Panc1 (cell line): ENCODE data around the gene SIL1. TPM values are rescaled to one million over a fixed set of nuclear protein-coding genes. Genes with fewer than 3 reads are reported as not detected.
"Not testable (repeated sequence)": the region's sequence is repeated elsewhere in the genome, so short reads cannot be mapped to it uniquely, and the experiment has no call there.

Experiments used
- ATAC-seq: fragments of 200-7000 bp; cut with Tn5 transposase; 2 replicates; pipeline ENCODE4 v1.9.1; 2020; ENCODE audit warnings: mild to moderate bottlenecking, moderate library complexity
- BruUV-seq: library from RNA; stranded (reverse); fragments of 400-500 nt; replicated peaks from 2 replicates; lab custom pipeline; 2021; lab: Mats Ljungman, UMichigan
- CTCF ChIA-PET: fragments of 300-600 bp; sonication (Branson Sonifier 250); formaldehyde crosslinking; loops from one replicate; lab custom pipeline; 2022; ENCODE audit warnings: antibody characterized with exemption; lab: Charles Lee
- POLR2A ChIA-PET: fragments of 300-600 bp; sonication (Branson Sonifier 250); formaldehyde crosslinking; loops from one replicate; lab custom pipeline; 2022; ENCODE audit warnings: antibody characterized with exemption; lab: Charles Lee
- DNase-seq: peaks from one replicate; pipeline ENCODE4 v3.0.0-alpha.2; 2010; ENCODE audit warnings: low read depth, low spot score
- H3K27ac ChIP-seq: 2 replicates; pipeline ENCODE4 v1.5.1; 2011; ENCODE audit warnings: mild to moderate bottlenecking, low read length, inconsistent platforms
- H3K27me3 ChIP-seq: fragments of 200-500 bp; sonication (Bioruptor generic); 2 replicates; pipeline ENCODE4 v1.6.0; 2014; ENCODE audit warnings: low read length, inconsistent platforms; ENCODE audit not compliant: control insufficient read depth, insufficient read depth
- H3K36me3 ChIP-seq: fragments of 200-500 bp; sonication (Bioruptor generic); 2 replicates; pipeline ENCODE4 v1.5.1; 2014; ENCODE audit warnings: inconsistent platforms, mild to moderate bottlenecking, low read length, moderate library complexity; ENCODE audit not compliant: control insufficient read depth, insufficient read depth
- H3K4me1 ChIP-seq: 2 replicates; pipeline ENCODE4 v1.5.1; 2011; ENCODE audit warnings: inconsistent platforms, mild to moderate bottlenecking, low read length, moderate library complexity; ENCODE audit not compliant: control insufficient read depth, insufficient read depth
- H3K4me3 ChIP-seq, 2 experiments: 2 replicates each; pipeline ENCODE4 v1.5.1; 2011 to 2012; ENCODE audit warnings: low read depth in 2 of 2, low read length in 2 of 2, mild to moderate bottlenecking in 2 of 2, inconsistent platforms in 1 of 2, moderate library complexity in 1 of 2
- H3K9me3 ChIP-seq: fragments of 200-500 bp; sonication (Bioruptor generic); 2 replicates; pipeline ENCODE4 v1.5.1; 2014; ENCODE audit warnings: low read depth, mild to moderate bottlenecking, inconsistent platforms, low read length, moderate library complexity; ENCODE audit not compliant: control insufficient read depth, insufficient read depth
- POLR2AphosphoS5 ChIP-seq: IDR thresholded peaks from 2 replicates; pipeline ENCODE4 v1.6.1; 2012; ENCODE audit warnings: mild to moderate bottlenecking, low read depth, low read length, moderate library complexity
- SIN3A ChIP-seq: IDR thresholded peaks from 2 replicates; pipeline ENCODE4 v1.6.1; 2012; ENCODE audit warnings: low read depth, mild to moderate bottlenecking, low read length, moderate library complexity, borderline replicate concordance; ENCODE audit not compliant: insufficient read depth
- TCF7L2 ChIP-seq: IDR thresholded peaks from 2 replicates; pipeline ENCODE4 v1.6.1; 2011; ENCODE audit warnings: mild to moderate bottlenecking, low read depth, low read length, inconsistent platforms
- in situ Hi-C: cut with HindIII; loops from 2 replicates; pipeline ENCODE4 v1.10.0; 2016; ENCODE audit warnings: low sequenced_read_pairs, low pct_unique_long_range_greater_than_20kb
- intact Hi-C: fragments of 100-400 bp; cut with micrococcal nuclease; formaldehyde crosslinking; loops from one replicate; pipeline ENCODE4 v1.10.0; 2022; ENCODE audit not compliant: unreplicated experiment
- total RNA-seq: library from RNA; stranded (reverse); gene quantifications from one replicate; pipeline ENCODE4 v1.2.1, GENCODE V29; 2021; ENCODE audit not compliant: unreplicated experiment
- TF ChIP-seq, protein P1 (sequence below), 2 experiments: IDR thresholded peaks; 2 replicates each; pipeline ENCODE4 v1.6.1; 2011 to 2012; ENCODE audit warnings: low read depth in 2 of 2, control low read depth in 1 of 2, low read length in 1 of 2, mild to moderate bottlenecking in 1 of 2, moderate library complexity in 1 of 2; ENCODE audit not compliant: insufficient read depth in 1 of 2
- TF ChIP-seq, protein P2 (sequence below): fragments of 450-650 bp; IDR thresholded peaks from 2 replicates; pipeline ENCODE4 v1.5.1; 2017; ENCODE audit warnings: mild to moderate bottlenecking

SIL1 gene
- total RNA-seq, 1 experiment from 2014 or later = 35.4 TPM

DNA sequence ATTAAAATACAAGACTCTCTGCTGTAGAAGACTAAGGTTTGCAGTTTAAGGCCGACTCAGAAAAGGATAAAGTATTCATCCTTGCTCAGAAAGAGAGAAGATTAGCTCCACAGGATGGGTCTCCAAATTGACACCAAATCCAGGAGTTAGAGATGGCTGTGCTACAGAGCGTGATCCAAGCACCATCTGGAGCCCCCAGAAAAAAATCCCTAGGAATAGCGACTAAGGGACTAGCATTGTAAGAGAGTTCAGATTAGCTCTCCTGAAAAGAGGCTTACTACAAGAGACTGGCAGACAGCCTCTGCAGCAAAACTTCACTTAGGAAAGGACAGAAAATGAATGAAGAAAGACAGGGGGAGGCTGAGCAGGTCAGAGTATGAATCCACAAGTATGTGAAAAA, 3.7 kb downstream of the SIL1 start:
- Histone ChIP-seq H3K4me1 (peaks cover 5% of the 10 kb centered on the region; the same call in 1 of the 2 replicates), H3K9me3 (no peaks in the 10 kb centered on the region), H3K27ac (no peak overlapping the region), H3K27me3 (no peaks in the 10 kb centered on the region), H3K36me3 (peaks cover 2% of the 10 kb centered on the region; the same call in 1 of the 2 replicates), H3K4me3 (no peak overlapping the region)
- TF ChIP-seq SIN3A (no peak), POLR2AphosphoS5 (no peak), TCF7L2 (no peak)
- TF ChIP-seq, protein P1, sequence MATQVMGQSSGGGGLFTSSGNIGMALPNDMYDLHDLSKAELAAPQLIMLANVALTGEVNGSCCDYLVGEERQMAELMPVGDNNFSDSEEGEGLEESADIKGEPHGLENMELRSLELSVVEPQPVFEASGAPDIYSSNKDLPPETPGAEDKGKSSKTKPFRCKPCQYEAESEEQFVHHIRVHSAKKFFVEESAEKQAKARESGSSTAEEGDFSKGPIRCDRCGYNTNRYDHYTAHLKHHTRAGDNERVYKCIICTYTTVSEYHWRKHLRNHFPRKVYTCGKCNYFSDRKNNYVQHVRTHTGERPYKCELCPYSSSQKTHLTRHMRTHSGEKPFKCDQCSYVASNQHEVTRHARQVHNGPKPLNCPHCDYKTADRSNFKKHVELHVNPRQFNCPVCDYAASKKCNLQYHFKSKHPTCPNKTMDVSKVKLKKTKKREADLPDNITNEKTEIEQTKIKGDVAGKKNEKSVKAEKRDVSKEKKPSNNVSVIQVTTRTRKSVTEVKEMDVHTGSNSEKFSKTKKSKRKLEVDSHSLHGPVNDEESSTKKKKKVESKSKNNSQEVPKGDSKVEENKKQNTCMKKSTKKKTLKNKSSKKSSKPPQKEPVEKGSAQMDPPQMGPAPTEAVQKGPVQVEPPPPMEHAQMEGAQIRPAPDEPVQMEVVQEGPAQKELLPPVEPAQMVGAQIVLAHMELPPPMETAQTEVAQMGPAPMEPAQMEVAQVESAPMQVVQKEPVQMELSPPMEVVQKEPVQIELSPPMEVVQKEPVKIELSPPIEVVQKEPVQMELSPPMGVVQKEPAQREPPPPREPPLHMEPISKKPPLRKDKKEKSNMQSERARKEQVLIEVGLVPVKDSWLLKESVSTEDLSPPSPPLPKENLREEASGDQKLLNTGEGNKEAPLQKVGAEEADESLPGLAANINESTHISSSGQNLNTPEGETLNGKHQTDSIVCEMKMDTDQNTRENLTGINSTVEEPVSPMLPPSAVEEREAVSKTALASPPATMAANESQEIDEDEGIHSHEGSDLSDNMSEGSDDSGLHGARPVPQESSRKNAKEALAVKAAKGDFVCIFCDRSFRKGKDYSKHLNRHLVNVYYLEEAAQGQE (IDR thresholded peaks at IDR 0.05; ENCODE audit: insufficient read depth in 1 of 2, low read depth in 2 of 2, low read length in 1 of 2) = no peak
- TF ChIP-seq, protein P2, sequence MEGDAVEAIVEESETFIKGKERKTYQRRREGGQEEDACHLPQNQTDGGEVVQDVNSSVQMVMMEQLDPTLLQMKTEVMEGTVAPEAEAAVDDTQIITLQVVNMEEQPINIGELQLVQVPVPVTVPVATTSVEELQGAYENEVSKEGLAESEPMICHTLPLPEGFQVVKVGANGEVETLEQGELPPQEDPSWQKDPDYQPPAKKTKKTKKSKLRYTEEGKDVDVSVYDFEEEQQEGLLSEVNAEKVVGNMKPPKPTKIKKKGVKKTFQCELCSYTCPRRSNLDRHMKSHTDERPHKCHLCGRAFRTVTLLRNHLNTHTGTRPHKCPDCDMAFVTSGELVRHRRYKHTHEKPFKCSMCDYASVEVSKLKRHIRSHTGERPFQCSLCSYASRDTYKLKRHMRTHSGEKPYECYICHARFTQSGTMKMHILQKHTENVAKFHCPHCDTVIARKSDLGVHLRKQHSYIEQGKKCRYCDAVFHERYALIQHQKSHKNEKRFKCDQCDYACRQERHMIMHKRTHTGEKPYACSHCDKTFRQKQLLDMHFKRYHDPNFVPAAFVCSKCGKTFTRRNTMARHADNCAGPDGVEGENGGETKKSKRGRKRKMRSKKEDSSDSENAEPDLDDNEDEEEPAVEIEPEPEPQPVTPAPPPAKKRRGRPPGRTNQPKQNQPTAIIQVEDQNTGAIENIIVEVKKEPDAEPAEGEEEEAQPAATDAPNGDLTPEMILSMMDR = no peak
- ATAC-seq = no peak
- intact Hi-C loops = no loop called here
- in situ Hi-C loops = no loop called here
- DNase-seq = no peak
- ChIA-PET POLR2A (no interaction called here), CTCF (no interaction called here)
- no TSS peak for BruUV-seq

DNA sequence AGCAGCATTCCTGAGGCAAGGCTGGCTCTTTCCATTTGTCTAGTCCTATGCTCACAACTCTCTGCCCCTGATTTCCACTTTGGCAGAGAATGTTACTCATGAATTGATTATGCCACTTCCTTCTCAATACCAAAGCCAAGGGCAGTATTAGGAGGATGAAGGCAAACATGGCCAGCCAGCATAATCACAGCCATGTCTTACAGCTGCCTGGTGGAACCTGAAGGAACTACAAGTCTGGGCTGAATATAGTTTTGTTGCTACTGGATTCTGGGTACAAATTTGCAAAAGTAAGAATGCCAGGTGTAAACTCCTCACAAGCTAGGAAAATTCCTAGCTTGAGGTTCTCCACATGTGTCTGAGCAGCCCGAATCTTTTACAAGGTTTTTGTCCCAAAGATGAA, 4.2 kb downstream of the SIL1 start:
- CTCF ChIA-PET = no interaction called here
- no peaks in the 10 kb centered on the region for H3K27me3 ChIP-seq
- no peak for DNase-seq
- TF ChIP-seq SIN3A (no peak), POLR2AphosphoS5 (no peak), TCF7L2 (no peak)
- TF ChIP-seq, protein P2 = no peak; the same call in 1 of the 2 replicates
- TF ChIP-seq, protein P1 (IDR thresholded peaks at IDR 0.05; ENCODE audit: insufficient read depth in 1 of 2, low read depth in 2 of 2, low read length in 1 of 2) = no peak
- POLR2A ChIA-PET = no interaction called here
- intact Hi-C loops = no loop called here
- peaks cover 2% of the 10 kb centered on the region; the same call in 1 of the 2 replicates for H3K36me3 ChIP-seq
- no peak overlapping the region for H3K4me3 ChIP-seq
- H3K9me3 ChIP-seq = no peaks in the 10 kb centered on the region
- no TSS peak for BruUV-seq
- peaks cover 5% of the 10 kb centered on the region; the same call in 1 of the 2 replicates for H3K4me1 ChIP-seq
- ATAC-seq = no peak
- in situ Hi-C loops = no loop called here
- H3K27ac ChIP-seq = no peak overlapping the region

DNA sequence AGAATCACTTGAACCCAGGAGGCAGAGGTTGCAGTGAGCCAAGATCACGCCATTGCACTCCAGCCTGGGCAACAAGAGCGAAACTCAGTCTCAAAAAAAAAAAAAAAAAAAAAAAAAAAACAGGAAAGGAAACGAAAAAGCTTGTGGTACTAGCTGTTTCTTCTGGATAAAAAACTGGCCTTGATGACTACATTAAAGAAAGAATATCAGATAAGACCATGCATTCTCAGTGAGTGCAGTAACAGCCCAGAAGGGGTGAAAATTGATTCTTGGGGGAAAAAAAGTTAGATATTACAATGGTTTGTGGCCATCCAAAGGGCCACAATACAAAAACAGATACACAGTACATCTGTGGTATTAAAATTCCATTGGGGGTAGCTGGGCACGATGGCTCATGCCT, 5.3 kb downstream of the SIL1 start:
- in situ Hi-C loops, H3K4me3 ChIP-seq, intact Hi-C loops, BruUV-seq, CTCF ChIA-PET, H3K27ac ChIP-seq, H3K4me1 ChIP-seq, POLR2A ChIA-PET, H3K36me3 ChIP-seq, H3K27me3 ChIP-seq, DNase-seq, ATAC-seq, H3K9me3 ChIP-seq: not testable (repeated sequence)
